Suprapubic skin (tissue), 3 donors: ENCODE results near the gene PIGQ.

Source experiments
- EP300 ChIP-seq: sonication (generic); formaldehyde crosslinking; IDR thresholded peaks from one replicate; pipeline ENCODE4 v1.6.1; 2017; ENCODE audit warnings: antibody characterized with exemption
- POLR2A ChIP-seq, 2 donors: fragments of 450-650 bp; IDR thresholded peaks; one replicate each; pipeline ENCODE4 v1.6.1; 2017; ENCODE audit warnings: antibody characterized with exemption in 2 of 2, mild to moderate bottlenecking in 2 of 2, moderate library complexity in 2 of 2
- TF ChIP-seq, protein P1 (sequence below), 2 donors: fragments of 200-600 bp in 1 of 2; fragments of 450-650 bp in 1 of 2; sonication (generic) in 1 of 2; IDR thresholded peaks; one replicate each; pipeline ENCODE4 v1.5.1; 2016 to 2019; ENCODE audit warnings: antibody characterized with exemption in 2 of 2, mild to moderate bottlenecking in 1 of 2, moderate library complexity in 1 of 2

- TF ChIP-seq, protein P1, sequence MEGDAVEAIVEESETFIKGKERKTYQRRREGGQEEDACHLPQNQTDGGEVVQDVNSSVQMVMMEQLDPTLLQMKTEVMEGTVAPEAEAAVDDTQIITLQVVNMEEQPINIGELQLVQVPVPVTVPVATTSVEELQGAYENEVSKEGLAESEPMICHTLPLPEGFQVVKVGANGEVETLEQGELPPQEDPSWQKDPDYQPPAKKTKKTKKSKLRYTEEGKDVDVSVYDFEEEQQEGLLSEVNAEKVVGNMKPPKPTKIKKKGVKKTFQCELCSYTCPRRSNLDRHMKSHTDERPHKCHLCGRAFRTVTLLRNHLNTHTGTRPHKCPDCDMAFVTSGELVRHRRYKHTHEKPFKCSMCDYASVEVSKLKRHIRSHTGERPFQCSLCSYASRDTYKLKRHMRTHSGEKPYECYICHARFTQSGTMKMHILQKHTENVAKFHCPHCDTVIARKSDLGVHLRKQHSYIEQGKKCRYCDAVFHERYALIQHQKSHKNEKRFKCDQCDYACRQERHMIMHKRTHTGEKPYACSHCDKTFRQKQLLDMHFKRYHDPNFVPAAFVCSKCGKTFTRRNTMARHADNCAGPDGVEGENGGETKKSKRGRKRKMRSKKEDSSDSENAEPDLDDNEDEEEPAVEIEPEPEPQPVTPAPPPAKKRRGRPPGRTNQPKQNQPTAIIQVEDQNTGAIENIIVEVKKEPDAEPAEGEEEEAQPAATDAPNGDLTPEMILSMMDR (IDR thresholded peaks at IDR 0.05) = no peak
- TF ChIP-seq POLR2A (IDR thresholded peaks at IDR 0.05) (no peak), EP300 (no peak)
Observed at GRCh38 chr16:556474-557173, 13.1 kb upstream of the PIGQ start.
